Omental fat pad (tissue), 4 donors: ENCODE results near the gene SARNP. TPM values are rescaled to one million over a fixed set of nuclear protein-coding genes. Genes with fewer than 3 reads are reported as not detected.
"Not testable (repeated sequence)": the region's sequence is repeated elsewhere in the genome, so short reads cannot be mapped to it uniquely, and the experiment has no call there.

ENCODE experiments used
- ATAC-seq: fragments of 150-250 bp; one replicate; pipeline ENCODE4 v1.9.1; 2016; ENCODE audit warnings: mild to moderate bottlenecking, moderate library complexity; ENCODE audit not compliant: low FRiP score
- DNase-seq: peaks from one replicate; pipeline ENCODE4 v3.0.0-alpha.2; 2019; ENCODE audit warnings: low spot score
- CTCF ChIP-seq, 3 donors: fragments of 450-650 bp; IDR thresholded peaks; one replicate each; pipeline ENCODE4 v1.5.1; 2016 to 2017; ENCODE audit warnings: antibody characterized with exemption in 3 of 3, mild to moderate bottlenecking in 3 of 3, moderate library complexity in 2 of 3
- total RNA-seq, 4 donors: library from RNA; depleted of rRNA; stranded (reverse); fragments of >200 nt; gene quantifications; one replicate each; pipeline ENCODE4 v1.1.0, GENCODE V29; 2016

The SARNP gene
- total RNA-seq, 4 donors from 2014 or later: 43.8 to 62.7 (median 52.5) TPM

GRCh38 chr12:55777856-55778255 lies 39.7 kb downstream of the SARNP start:
- no peak for TF ChIP-seq CTCF (IDR thresholded peaks at IDR 0.05)
- no peak for ATAC-seq
- DNase-seq: no peak

- TF ChIP-seq CTCF (IDR thresholded peaks at IDR 0.05): no peak
- DNase-seq (no peak), ATAC-seq (no peak)
Measured at GRCh38 chr12:55771736-55772135, 45.8 kb downstream of the SARNP start.

GRCh38 chr12:55767156-55767555 lies 50.4 kb downstream of the SARNP start:
- TF ChIP-seq CTCF (IDR thresholded peaks at IDR 0.05): no peak
- ATAC-seq: no peak
- DNase-seq: no peak

- TF ChIP-seq CTCF (IDR thresholded peaks at IDR 0.05): no peak
- ATAC-seq (no peak), DNase-seq (no peak)
Measured at GRCh38 chr12:55765736-55766290, 51.7 kb downstream of the SARNP start.

GRCh38 chr12:55762646-55763045 lies 54.9 kb downstream of the SARNP start:
- TF ChIP-seq CTCF (IDR thresholded peaks at IDR 0.05): no peak
- ATAC-seq: no peak
- no peak for DNase-seq

- no peak for ATAC-seq
- no peak for TF ChIP-seq CTCF (IDR thresholded peaks at IDR 0.05)
- no peak for DNase-seq
Measured at GRCh38 chr12:55760663-55761062, 56.9 kb downstream of the SARNP start.

GRCh38 chr12:55758575-55758974 lies 58.9 kb downstream of the SARNP start:
- not testable (repeated sequence) for DNase-seq, ATAC-seq

GRCh38 chr12:55757701-55758100 lies 59.8 kb downstream of the SARNP start:
- no peak for TF ChIP-seq CTCF (IDR thresholded peaks at IDR 0.05)
- DNase-seq (no peak), ATAC-seq (no peak)
